OCI-LY7 (cell line): Measurements from ENCODE around the gene PRKG1.

Experiments used
- CTCF ChIP-seq: fragments of 200-600 bp; sonication (generic); conservative IDR thresholded peaks from 2 replicates; pipeline ENCODE4 v1.5.1; 2014; ENCODE audit warnings: mild to moderate bottlenecking, antibody characterized with exemption, low read length, moderate library complexity, mixed read lengths
- EZH2phosphoT487 ChIP-seq: fragments of 200-600 bp; sonication (generic); IDR thresholded peaks from 2 replicates; pipeline ENCODE4 v1.6.1; 2018; ENCODE audit warnings: low read depth, borderline replicate concordance, mild to moderate bottlenecking, mixed run types, antibody characterized with exemption, low read length, moderate library complexity, mixed read lengths

- no peak for TF ChIP-seq CTCF
- no peak for TF ChIP-seq EZH2phosphoT487
These were observed 342.2 kb downstream of the PRKG1 start for GRCh38 chr10:51416494-51416893.
